Measurements from ENCODE around the gene RWDD4.

- no peak for TF ChIP-seq CTCF (IDR thresholded peaks at IDR 0.05)
- TF ChIP-seq POLR2A (IDR thresholded peaks at IDR 0.05) = no peak
Measured at GRCh38 chr4:183636923-183637322, 22.1 kb downstream of the RWDD4 start.
